SKM-1 (cell line): ENCODE data around the gene RRH.
"Not testable (repeated sequence)": the region's sequence is repeated elsewhere in the genome, so short reads cannot be mapped to it uniquely, and the experiment has no call there.

Experiments used
- DNase-seq: peaks from one replicate; lab custom pipeline; 2025; ENCODE audit not compliant: unreplicated experiment; lab: John Stamatoyannopoulos, UW

The RRH gene

DNA sequence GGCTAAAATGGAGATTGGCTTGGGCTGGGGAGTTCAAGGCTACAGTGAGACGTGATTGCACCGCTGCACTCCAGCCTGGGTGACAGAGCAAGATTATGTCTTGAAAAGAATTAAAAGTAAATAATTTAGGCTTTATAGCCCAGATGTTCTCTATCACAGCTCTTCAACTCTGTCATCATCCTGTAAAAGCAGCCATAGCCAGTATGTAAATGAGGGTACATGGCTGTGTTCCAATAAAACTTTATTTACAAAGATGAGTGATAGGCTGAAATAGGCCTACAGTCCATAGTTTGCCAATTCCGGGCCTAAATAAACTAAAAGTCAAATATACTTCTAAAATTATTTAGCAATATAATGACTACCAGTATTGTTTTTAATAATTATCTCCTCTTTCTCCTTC is 9.2 kb downstream of the RRH start:
- no peak for DNase-seq

DNA sequence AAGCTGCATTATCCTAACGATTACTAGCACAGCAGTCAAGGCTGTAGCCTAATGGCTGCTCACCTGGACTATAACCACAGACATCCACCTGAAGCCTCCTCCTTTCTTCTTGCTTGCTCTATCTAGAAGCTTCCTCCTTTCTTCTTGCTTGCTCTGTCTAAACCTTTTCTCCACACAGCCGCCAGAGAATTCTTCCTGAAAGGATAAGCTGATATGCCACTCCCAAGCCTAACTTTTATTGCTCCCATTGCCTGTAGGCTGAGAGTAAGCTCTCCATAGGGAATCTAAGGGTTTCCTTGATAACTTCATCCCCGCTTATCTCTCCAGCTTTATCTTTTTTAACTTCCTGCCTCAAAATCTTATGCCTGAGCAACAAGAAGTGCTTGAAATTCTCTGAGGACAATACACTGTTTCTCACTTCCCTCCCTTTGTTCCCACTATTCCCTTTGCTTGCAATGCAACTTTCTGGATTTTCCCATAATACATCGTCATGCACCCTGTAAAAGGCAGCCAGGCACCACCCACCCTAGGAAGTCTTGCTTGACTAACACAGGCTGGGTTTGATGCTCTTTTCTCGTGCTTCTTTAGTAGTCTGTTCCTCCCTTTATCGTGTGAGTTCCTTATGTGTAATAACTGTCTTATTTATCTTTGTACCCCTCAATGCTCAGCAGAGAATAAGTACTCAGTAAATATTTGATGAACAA is 18.8 kb downstream of the RRH start:
- DNase-seq, result no peak

DNA sequence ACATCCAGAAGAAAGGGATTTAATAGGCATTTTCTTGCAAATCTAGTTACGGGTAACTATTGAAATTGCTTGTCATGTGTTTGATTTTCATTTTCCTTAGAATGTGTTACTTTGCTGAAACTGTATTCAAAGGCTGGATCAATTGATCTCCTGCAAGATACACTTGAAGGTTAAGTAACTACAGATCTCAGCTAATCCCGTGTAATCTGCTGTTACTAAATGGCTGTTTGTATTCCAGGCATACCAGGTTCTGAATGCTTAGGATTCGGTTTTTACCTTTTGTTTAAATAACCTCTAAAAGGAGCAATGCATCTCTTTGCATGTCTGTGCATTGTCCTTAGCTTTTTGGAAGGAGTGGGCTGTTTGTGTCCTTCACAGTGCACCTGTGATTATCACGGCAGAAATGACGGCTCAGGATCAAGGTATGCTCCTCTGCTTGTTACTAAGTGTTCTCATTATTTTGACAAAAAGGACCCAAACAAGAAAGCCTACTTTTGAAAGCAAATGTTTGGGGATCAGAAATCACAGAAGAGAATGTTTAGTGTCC is 20.2 kb downstream of the RRH start, which contains the start of gene LRIT3:
TSS of gene LRIT3 (plus strand) at position 212 of the 547 bp plus-strand sequence. CDS start at position 307, 95 bp downstream.
- no peak for DNase-seq

DNA sequence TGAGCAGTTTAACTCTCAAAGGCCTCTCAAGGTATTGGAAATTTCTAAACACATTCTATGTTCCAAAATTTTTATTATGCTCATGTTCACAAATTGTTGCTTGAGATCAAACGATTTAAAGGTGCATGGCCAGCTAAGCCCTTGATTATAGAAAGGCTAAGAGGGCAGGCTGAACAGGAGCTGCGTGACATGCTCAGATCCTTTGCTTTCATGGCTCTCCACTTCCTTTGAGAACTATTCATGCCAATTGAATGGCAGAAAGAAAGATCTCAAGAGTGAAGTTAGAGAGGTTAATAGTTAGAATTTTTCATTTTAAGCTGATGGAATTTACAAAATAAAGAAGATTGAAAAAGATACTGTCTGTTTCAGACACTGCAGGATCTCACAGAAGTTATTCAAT is 20.7 kb downstream of the RRH start:
- DNase-seq, result no peak

DNA sequence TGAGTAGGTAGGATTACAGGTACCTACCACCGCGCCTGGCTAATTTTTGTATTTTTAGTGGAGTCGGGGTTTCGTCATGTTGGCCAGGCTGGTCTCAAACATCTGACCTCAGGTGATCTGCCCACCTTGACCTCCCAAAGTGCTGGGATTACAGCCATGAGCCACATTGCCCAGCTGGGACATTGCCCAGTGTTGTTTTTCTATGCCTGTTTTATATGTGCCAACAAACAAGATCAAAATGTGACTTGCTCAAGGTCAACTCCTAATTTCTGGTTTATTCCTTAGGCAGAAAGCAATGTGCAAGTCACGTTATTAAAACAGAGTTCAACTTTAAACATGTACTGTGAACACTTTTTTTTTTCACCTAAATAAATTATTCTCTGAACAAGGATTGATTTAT is 22.8 kb downstream of the RRH start:
- DNase-seq, result no peak

DNA sequence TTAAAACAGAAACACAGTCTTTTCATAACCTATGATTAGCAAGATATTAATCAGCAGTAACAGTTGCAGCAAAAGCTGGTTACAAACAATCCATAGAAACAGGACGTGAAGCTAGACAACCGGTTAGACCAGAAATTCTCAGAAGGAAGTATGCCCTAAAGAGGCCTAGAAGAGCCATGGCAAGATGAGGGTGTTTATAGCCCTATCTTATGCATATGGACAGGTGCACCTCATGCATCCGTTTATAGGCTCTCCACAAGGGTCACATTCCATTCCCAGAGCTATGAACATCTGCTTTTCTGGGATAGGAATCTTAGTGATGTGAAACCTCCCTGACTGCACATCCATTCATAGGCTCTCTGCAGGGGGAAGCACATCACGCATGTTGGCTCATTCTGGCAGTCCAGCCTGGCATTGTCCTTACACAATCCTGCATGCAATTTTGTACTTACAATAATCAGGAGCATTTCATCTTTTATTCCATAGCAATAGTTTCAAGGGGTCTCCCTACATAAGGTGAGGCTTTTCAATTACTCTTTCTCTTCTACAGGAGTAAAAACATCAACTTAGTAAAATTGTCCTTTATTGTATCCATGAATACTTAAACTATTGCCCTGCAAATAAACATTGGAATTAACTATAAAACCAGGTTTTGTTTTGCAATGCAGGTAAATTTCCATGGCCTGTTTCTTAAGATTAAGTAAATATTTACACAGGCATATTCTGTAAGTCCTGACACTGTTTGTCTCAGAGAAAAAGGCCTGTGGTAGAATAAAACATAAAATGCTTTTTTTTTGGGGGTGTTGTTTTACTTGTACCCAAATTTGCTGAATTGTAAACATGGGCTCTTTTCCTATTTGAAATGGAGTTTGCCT is 31.9 kb downstream of the RRH start:
- DNase-seq, result not testable (repeated sequence)

DNA sequence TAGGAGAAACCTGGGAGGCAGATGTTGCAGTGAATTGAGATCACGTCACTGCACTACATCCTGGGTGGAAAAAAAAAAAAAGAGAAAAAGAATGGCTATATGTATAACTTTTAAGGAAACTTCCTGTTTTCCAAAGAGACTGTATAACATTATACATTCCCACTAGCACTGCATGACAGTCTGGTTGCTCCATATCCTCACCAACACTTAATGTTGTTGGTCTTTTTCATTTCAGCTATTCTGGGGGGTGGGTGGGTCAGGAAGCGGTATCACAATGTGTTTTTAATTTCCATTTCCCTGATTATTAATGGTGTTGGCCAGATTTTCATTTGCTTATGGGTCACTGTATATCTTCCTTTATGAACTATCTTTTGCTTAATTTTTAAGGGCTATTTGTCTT is 33.5 kb downstream of the RRH start:
- no peak for DNase-seq

DNA sequence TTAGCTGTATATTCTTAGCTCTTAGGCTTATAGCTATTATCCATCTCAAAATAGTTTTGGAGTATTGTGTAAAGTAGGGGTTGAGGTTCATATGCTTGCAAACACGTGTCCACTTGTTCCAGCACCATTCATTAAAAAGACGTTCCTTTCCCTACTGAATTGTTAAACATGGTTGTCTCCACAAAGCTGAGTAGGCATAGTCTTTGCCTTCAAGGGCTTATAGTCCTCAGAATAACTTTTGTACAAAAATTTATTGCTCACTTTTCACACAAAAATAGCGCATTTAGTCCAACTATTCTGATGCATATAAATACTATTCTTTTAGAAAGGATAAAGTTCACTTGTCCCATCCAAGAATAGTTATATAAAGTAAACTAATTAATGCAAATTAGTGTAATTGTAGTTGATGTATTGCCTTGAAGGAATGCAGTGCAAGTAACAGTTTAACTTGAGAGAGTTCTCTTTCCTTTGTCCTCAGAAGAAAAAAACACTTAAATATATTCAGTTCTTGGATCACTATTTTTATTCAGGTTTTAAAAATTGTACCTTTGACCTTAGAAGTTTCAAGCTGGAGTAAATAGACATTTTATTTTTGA is 34.2 kb downstream of the RRH start:
- DNase-seq, result no peak

DNA sequence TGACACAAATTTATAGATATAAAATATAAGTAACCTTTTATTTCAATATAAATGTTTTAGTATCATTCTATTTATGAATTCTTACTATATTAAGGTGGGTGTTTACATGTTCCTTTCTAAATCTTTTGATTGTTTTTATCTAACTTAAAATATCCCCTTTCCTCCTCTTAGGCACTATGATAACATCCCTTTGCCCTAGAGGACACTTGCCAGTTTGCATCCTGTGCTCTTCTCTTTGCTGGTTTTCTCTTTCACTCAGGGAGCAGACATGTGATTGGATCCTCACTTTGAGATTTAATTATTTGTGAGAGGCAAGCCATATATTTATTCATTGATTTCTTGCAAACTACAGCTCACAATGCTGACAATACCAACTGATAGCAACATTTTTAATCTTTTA is 36.4 kb downstream of the RRH start:
- no peak for DNase-seq

DNA sequence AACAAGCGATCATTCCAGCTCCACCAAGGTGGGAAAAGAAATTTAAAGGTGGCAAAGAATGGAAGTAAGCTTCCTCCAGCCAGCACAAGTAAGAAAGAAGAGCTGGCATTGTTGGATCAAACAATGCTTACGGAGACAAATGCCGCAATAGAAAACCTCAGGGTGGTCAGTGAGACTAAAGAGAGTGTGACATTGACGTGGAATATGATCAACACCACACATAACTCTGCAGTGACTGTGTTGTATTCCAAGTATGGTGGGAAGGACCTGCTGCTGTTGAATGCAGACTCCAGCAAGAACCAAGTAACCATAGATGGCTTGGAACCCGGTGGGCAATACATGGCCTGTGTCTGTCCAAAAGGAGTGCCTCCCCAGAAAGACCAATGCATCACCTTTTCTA is 42.3 kb downstream of the RRH start:
- DNase-seq, result no peak

DNA sequence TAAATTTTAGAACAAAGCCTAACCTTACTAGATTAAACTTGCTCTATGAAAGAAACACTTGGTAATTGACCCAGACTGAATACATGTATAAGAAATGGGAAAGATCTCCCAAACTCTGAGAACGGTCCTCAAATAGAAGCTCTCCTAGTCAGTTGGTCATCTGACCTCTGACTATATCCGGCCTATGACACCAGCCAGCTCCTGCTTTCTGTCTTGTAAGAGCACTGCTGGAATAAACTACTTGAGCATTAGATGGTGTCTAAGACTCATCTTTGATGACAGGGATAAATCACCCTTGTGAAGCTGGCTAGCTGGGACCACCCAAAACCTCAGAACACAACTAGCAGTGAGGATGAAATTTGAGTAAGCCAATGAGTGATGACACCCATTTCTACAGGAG is 44.3 kb downstream of the RRH start:
- no peak for DNase-seq

DNA sequence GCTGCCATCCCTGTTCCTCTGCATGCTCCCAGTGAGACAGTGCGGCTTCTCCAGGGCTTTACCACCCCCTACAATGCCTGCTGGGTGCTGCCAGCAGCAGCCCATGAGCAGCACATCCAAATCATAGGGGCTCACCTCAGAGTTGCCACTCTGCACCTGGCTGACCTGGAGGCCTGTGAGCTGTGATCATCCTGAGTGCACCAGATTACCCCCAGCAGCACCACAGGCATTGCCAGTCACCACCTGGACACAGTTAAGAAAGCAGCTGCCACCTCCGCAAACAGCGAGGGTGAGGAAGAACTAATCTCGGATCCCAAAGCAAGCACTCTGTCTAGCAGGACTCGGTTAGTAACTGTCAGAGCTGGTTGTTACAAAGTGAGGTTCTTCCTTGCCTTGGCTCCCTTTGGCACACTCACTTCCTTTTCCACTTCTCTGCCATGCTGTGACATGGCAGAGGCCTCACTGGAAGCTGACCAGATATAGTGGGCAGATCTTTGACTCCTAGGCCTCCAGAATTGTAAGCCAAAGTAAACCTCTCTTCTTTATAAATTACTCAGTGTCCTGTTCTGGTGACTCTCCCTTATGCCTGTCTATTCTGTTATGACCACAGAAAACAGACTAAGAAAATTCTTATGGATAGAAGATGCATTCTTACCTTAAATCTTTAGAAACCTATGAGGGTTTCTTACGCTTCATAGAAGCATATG is 45.3 kb downstream of the RRH start:
- no peak for DNase-seq

DNA sequence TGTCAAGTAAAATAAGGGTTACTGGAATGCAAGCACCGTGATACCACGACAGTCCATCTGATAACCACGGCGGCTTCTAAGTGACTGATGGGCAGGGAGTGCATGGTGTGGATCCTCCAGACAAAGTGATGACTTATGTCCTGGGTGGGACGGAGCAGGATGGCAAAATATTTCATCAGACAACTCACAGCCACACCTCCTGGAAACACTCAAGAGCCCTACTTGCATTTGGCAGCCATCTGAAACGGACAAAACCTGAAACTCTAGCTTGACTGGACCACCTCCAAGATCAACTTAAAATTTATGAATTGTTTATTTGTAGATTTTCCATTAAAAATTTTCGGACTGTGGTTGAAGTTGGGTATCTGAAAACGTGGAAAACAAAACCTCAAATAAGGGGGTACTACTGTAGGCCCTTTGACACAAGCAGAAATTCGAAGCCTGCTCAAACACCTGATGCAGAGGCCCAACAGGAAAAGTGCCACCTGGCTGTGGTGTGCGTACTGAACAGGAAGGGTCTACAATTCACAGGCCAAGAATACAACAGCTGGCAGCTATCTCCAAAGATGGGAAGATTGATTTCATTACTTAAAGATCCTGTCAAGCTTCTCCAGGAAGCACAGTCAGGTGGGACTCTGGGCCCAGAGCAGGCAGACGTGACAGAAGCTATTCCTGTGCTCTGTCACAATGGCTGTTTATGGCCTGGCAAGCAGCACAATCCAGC is 46.2 kb downstream of the RRH start:
- no peak for DNase-seq

DNA sequence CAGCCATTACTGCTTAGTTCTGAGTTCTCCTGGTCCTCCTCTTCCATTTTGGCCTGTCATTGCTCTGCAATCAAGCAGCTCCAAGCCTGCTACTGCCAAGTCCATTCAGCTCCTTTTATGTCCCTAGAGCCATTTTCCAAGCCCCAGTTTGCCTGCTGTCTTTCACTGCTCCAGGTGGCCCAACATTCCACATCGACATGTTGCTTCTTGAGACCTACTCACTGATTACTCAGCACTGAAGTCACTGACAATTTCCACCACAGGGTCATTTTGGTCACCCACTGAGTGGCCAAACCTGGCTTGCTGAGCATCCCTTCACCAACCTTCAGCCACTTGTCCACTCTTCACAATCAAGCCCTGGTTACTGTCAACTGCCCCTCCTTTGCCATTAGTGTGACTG is 47.3 kb downstream of the RRH start:
- no peak for DNase-seq

DNA sequence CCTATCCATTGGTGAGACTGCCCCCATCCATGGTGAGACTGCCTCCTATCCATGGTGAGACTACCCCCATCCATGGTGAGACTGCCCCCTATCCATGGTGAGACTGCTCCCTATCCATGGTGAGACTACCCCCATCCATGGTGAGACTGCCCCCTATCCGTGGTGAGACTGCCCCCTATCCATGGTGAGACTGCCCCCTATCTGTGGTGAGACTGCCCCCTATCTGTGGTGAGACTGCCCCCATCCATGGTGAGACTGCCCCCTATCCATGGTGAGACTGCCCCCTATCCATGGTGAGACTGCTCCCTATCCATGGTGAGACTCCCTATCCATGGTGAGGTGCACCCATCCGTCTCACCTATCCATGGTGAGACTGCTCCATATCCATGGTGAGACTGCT is 47.8 kb downstream of the RRH start:
- not testable (repeated sequence) for DNase-seq

DNA sequence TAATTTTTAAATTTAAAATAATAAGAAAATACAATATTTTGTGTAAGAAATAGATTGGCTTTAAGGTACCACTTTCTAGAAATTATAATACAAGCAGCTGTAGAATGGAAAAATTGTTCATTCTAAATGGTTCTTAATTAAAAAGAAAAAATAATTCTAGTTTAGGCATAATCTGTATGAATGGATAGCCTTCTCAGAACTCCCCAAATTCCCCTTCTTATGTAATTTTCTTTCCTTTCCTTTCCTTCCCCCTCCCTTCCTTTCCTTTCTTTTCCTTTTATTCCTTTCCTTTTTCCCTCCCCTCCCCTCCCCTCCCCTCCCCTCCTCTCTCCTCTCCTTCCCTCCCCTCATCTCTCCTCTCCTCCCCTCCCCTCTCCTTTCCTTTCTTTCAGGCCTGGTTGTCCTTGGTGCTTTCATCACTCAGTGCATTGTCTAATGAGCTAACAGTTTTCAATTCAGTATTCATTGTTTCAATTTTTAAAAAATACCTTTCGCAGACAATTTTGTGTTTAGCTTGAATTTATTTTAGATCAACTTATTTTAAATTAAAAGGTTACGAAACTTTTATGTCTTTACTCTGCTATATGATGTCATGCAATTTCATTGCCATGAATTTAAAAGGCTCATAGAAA is 49.0 kb downstream of the RRH start:
- DNase-seq, result no peak

DNA sequence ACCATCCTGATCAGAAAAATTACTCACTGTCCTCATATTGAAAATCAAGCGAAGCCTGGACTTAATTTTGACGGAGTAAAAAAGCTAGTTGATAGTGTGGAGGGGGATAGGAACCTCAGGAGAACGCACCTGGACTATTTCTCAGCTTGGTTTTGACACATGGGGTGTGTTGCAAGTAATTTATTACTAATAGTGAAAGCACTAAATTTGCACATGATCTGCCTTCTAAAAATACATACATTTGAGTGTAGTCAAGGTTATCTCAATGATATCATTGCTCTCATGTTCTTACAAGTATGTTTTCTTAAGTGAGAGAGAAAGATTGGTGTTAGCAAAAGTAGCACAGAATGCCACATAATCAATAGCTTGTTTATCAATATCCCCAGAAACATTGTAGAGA is 49.6 kb downstream of the RRH start:
- no peak for DNase-seq

DNA sequence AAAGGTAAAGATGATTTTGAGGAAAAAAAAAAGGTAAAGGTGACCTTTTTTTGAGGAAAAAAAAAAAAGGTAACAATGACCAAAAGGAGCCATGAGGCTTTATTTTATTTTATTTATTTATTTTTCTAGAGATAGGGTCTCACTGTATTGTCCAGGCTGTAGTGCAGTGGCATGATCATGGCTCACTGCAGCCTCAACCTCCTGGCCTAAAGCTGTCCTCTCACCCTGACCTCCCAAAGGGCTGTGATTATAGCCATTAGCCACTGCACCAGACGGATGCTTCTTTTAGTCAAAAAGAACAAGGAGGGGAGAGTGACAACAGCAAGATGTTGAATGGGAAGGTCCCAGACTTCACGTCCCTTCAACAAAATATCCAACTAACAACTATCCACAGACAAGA is 50.6 kb downstream of the RRH start:
- DNase-seq, result no peak

DNA sequence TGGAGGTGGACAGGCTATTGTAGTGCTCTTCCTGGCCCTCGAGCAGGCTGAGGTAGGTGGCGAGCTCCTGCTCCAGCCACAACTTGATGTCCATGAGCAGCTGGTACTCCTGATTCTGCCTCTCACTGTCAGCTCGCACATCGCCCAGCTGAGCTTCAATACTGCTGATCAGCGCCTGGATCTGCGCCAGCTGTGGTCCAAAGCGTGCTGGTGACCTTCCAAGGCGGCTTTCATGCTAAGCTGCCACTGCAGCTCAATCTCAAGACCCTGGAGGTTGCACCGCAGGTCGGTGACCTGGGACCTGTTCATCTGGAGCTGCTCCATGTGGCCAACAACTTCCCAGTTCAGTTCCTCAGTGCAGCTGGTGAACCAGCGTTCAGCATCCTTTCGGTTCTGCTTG is 51.3 kb downstream of the RRH start:
- no peak for DNase-seq
